IgD-negative memory B cell (primary cell): ENCODE results near the gene MRPL33. TPM values are rescaled to one million over a fixed set of nuclear protein-coding genes. Genes with fewer than 3 reads are reported as not detected.
A peak's percentile ranks its signal among the peaks of the same experiment; 100 is the strongest.

Experiments used
- H3K27ac Mint-ChIP-seq, 3 donors: one replicate each; pipeline ENCODE4 v1.8.0; 2020 to 2022; ENCODE audit warnings: mild to moderate bottlenecking in 3 of 3, mixed read lengths in 3 of 3, moderate library complexity in 1 of 3
- H3K27me3 Mint-ChIP-seq: one replicate; pipeline ENCODE4 v1.8.0; 2021; ENCODE audit warnings: mixed read lengths
- H3K36me3 Mint-ChIP-seq: one replicate; pipeline ENCODE4 v1.8.0; 2020; ENCODE audit warnings: mild to moderate bottlenecking, mixed read lengths
- H3K4me1 Mint-ChIP-seq, 3 donors: one replicate each; pipeline ENCODE4 v1.8.0; 2020 to 2022; ENCODE audit warnings: mixed read lengths in 3 of 3, mild to moderate bottlenecking in 1 of 3
- H3K4me3 Mint-ChIP-seq, 4 donors: one replicate each; pipeline ENCODE4 v1.8.0; 2020 to 2022; ENCODE audit warnings: mild to moderate bottlenecking in 4 of 4, mixed read lengths in 4 of 4, moderate library complexity in 3 of 4
- H3K9me3 Mint-ChIP-seq, 3 donors: one replicate each; pipeline ENCODE4 v1.8.0; 2020 to 2021; ENCODE audit warnings: mixed read lengths in 3 of 3, mild to moderate bottlenecking in 1 of 3
- polyA plus RNA-seq: library from polyadenylated mRNA; unstranded; fragments of 300-500 nt; fragmentation: Illumina TruSeq; gene quantifications from one replicate; pipeline ENCODE4 v1.2.3, GENCODE V29; 2021

Gene MRPL33
- polyA plus RNA-seq, 1 donor from 2014 or later, result 176 TPM

DNA sequence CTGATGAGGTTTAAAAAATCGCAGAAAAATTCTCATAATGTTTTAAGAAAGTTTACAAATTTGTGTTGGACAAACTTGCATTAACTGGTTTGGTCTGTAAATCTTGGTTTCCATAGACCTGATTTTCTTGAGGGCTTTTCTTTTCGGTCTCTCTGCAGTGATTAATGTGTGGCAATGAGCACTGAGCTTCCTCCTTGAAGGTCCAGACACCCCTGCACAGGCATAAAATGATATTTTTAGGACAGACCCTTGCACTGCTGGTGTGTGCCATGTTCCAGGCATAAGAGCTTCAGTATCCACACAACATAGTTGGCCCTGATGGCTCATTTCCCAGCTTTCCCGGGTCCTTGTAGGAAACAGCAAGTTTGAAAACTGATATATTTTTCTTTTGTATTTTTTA, 33.7 kb downstream of the MRPL33 start:
- no peaks in the 10 kb centered on the region for H3K4me1 Mint-ChIP-seq
- no peaks in the 10 kb centered on the region for H3K9me3 Mint-ChIP-seq
- H3K27ac Mint-ChIP-seq, result peak overlapping the region in 1 of 3 donors; percentile 19
- H3K27me3 Mint-ChIP-seq, result no peaks in the 10 kb centered on the region
- peaks cover 4% of the 10 kb centered on the region for H3K36me3 Mint-ChIP-seq
- no peak overlapping the region for H3K4me3 Mint-ChIP-seq

GRCh38 chr2:27806311-27807059, 35.0 kb downstream of the MRPL33 start:
- Mint-ChIP-seq H3K27me3 (no peaks in the 10 kb centered on the region), H3K4me1 (no peaks in the 10 kb centered on the region), H3K4me3 (no peak overlapping the region), H3K9me3 (no peaks in the 10 kb centered on the region), H3K36me3 (peaks cover 4% of the 10 kb centered on the region), H3K27ac (no peak overlapping the region)

GRCh38 chr2:27807476-27807875, 36.0 kb downstream of the MRPL33 start:
- Mint-ChIP-seq H3K27me3 (no peaks in the 10 kb centered on the region), H3K27ac (no peak overlapping the region), H3K4me1 (no peaks in the 10 kb centered on the region), H3K9me3 (no peaks in the 10 kb centered on the region), H3K4me3 (no peak overlapping the region), H3K36me3 (peaks cover 9% of the 10 kb centered on the region)

DNA sequence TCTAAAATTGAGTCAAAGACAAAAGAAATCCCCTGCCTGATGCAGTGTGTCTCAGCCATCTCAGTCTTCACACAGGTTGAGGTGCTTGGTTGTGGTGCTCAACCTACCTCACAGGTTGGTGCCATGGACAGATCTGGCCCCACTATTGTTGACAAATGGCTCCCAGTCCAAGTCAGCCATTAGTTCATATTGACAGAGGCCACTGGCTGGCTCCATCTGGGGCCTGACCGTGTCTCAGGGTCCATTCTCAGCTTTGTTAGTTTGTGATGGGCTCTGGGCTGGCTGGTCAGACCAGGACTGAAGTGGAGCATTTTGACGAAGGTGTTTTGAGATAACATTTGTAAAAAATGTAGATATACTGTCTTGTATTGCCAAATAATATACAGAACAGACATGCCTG, 36.9 kb downstream of the MRPL33 start:
- H3K4me3 Mint-ChIP-seq, result no peak overlapping the region
- H3K4me1 Mint-ChIP-seq, result no peaks in the 10 kb centered on the region
- H3K36me3 Mint-ChIP-seq, result peaks cover 9% of the 10 kb centered on the region
- no peaks in the 10 kb centered on the region for H3K27me3 Mint-ChIP-seq
- H3K27ac Mint-ChIP-seq, result no peak overlapping the region
- H3K9me3 Mint-ChIP-seq, result peaks cover 0 to 2% (median 0%) of the 10 kb centered on the region in 3 donors

GRCh38 chr2:27808984-27809383, 37.5 kb downstream of the MRPL33 start:
- peaks cover 0 to 2% (median 0%) of the 10 kb centered on the region in 3 donors for H3K9me3 Mint-ChIP-seq
- no peaks in the 10 kb centered on the region for H3K4me1 Mint-ChIP-seq
- H3K27ac Mint-ChIP-seq, result no peak overlapping the region
- H3K36me3 Mint-ChIP-seq, result peaks cover 9% of the 10 kb centered on the region
- H3K27me3 Mint-ChIP-seq, result no peaks in the 10 kb centered on the region
- H3K4me3 Mint-ChIP-seq, result no peak overlapping the region

DNA sequence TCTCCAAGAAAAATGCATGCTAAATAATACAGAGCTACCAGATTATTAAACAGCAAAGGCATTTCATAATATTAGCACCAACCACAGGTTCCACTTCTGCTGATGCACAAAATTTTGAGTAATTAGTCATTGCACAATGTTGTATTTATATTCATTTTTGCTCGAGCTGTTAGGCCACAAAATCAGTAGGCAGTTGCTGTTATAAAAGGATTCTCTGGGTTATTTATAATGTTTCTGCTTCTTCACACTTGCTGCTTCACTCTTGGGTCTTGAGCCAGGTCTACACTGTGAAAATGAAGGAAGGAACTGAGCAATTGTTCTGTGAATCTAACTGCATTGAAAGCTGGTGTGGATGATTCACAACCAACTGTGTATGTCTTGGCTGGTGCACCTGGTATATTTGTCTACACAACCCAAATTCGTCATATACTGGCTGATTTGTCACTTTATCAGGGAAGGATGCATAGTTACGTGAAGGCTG, 38.3 kb downstream of the MRPL33 start:
- no peaks in the 10 kb centered on the region for H3K27me3 Mint-ChIP-seq
- H3K27ac Mint-ChIP-seq, result no peak overlapping the region
- H3K36me3 Mint-ChIP-seq, result peaks cover 11% of the 10 kb centered on the region
- H3K9me3 Mint-ChIP-seq, result peaks cover 0 to 2% (median 0%) of the 10 kb centered on the region in 3 donors
- H3K4me3 Mint-ChIP-seq, result no peak overlapping the region
- H3K4me1 Mint-ChIP-seq, result no peaks in the 10 kb centered on the region

DNA sequence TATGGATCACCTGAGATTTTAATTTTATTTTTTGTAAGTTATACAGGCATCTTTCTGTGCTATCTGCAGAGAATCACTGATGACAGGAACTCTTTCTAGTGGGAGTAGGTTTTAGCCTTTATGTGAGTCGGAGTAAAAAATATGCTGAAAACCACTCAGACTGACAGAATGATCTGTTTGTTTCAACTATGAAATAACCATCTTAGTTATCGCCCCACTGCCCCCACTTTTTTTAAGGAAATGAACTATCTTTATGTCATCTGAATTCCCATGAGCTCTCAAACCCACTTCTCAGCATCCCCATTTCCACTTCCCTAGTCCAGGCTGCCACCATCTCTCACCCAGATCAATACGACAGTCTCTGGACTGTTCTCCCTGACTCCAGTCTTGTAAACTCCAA, 38.9 kb downstream of the MRPL33 start:
- Mint-ChIP-seq H3K4me1 (no peaks in the 10 kb centered on the region), H3K9me3 (peaks cover 0 to 2% (median 0%) of the 10 kb centered on the region in 3 donors)

GRCh38 chr2:27811768-27812167, 40.2 kb downstream of the MRPL33 start:
- no peak overlapping the region for H3K27ac Mint-ChIP-seq
- H3K4me1 Mint-ChIP-seq, result no peaks in the 10 kb centered on the region
- no peaks in the 10 kb centered on the region for H3K27me3 Mint-ChIP-seq
- H3K9me3 Mint-ChIP-seq, result peaks cover 0 to 2% (median 0%) of the 10 kb centered on the region in 3 donors
- H3K36me3 Mint-ChIP-seq, result peaks cover 11% of the 10 kb centered on the region
- no peak overlapping the region for H3K4me3 Mint-ChIP-seq

More for the DNA sequence above, 38.9 kb downstream of the MRPL33 start:
- no peaks in the 10 kb centered on the region for H3K27me3 Mint-ChIP-seq
- no peak overlapping the region for H3K27ac Mint-ChIP-seq
- H3K4me3 Mint-ChIP-seq, result no peak overlapping the region
- peaks cover 11% of the 10 kb centered on the region for H3K36me3 Mint-ChIP-seq

GRCh38 chr2:27814758-27815157, 43.2 kb downstream of the MRPL33 start:
- no peak overlapping the region for H3K27ac Mint-ChIP-seq
- no peaks in the 10 kb centered on the region for H3K27me3 Mint-ChIP-seq
- H3K36me3 Mint-ChIP-seq, result peaks cover 7% of the 10 kb centered on the region
- no peaks in the 10 kb centered on the region for H3K4me1 Mint-ChIP-seq
- H3K9me3 Mint-ChIP-seq, result peaks cover 0 to 2% (median 0%) of the 10 kb centered on the region in 3 donors
- no peak overlapping the region for H3K4me3 Mint-ChIP-seq

DNA sequence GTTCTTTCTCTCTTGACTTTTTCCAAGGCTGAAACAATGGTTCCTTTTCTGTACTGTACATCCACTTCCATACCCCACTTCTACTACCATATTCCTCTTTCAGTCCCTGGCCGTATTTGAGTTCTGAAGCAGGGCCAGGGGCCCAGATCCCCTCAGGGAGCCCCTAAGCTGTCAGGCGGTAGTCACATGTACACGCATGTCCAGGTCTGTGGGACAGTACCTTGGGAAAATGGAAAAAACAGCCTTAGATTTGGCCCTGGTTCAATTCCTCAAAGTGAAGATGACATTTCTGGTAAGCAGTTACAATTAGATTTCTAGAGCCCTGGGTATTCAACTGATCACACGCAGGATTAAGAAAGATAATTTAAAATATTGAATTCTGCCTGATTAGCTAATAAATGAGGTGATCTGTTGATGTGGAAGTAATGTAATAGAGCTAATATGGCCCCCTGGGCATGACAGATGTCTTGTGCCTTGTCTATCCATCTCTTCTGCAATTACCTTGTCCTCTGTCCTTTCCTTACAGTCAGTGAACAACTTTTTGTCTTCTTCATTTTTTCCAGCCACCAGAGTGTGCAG, 44.4 kb downstream of the MRPL33 start:
- Mint-ChIP-seq H3K9me3 (peaks cover 0 to 2% (median 0%) of the 10 kb centered on the region in 3 donors), H3K27me3 (no peaks in the 10 kb centered on the region), H3K4me3 (no peak overlapping the region), H3K27ac (no peak overlapping the region), H3K4me1 (no peaks in the 10 kb centered on the region), H3K36me3 (peaks cover 7% of the 10 kb centered on the region)

DNA sequence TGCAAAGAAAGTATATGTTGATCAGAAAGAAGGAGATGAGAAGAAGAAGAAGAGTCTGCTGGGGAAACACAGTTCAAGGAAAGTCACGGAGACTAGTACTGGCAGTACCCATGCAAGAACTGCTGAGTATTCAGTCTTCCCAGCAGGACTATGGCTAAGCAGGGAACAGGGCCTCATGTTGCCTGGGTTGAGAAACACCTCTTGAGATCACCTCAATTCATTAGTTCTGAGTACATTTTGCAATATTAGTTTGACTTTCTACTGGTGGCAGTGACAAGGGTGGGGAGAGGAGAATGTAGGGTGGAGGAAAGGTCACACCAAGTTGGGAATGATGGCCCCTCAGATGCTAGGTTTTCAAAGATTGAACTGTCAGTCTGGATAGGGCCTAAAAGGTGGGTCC, 50.5 kb downstream of the MRPL33 start:
- Mint-ChIP-seq H3K36me3 (peaks cover 8% of the 10 kb centered on the region), H3K27ac (no peak overlapping the region), H3K27me3 (no peaks in the 10 kb centered on the region), H3K9me3 (peaks cover 2 to 14% (median 3%) of the 10 kb centered on the region in 3 donors), H3K4me3 (no peak overlapping the region), H3K4me1 (no peaks in the 10 kb centered on the region)

DNA sequence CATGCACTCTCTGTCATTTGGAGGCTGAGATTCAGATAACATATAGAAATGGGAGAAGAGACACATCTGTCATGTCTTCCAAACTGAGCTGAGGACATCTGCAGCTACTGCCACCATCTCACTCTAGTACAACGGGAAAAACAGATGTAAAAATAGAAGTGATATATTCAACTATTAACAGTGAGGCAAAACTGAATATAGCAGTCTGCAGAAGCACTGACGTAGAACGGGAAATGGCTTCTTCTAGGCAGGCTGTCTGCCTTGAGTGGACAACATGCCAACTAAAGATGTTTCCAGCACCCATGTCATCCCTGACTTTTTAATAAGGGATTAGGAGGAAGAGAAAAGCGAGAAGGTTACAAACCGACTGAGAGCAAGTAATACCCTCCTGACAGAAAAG, 51.6 kb downstream of the MRPL33 start:
- Mint-ChIP-seq H3K4me1 (no peaks in the 10 kb centered on the region), H3K27ac (no peak overlapping the region), H3K9me3 (peaks cover 2 to 14% (median 3%) of the 10 kb centered on the region in 3 donors), H3K36me3 (peaks cover 14% of the 10 kb centered on the region), H3K4me3 (no peak overlapping the region), H3K27me3 (no peaks in the 10 kb centered on the region)

- Mint-ChIP-seq H3K27me3 (no peaks in the 10 kb centered on the region), H3K27ac (no peak overlapping the region), H3K9me3 (peaks cover 2 to 14% (median 3%) of the 10 kb centered on the region in 3 donors), H3K36me3 (peaks cover 14% of the 10 kb centered on the region), H3K4me1 (no peaks in the 10 kb centered on the region), H3K4me3 (no peak overlapping the region)
Measured at GRCh38 chr2:27823569-27823968, 52.0 kb downstream of the MRPL33 start.

DNA sequence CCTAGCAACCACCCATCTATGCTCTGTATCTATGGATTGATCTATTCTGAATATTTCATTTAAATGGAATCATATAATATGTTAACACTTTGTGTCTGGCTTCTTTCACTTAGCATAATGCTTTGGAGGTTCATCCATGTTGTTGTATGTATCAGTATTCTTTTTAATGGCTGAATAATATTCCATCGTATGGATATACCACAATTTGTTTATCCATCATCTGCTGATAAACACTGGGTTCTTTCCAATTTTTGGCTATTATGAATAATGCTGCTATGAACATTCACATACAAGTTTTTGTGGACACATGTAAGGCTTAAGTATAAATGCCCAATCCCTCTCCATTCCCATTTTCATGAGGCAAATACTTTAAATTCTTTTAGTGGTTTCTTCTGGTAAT, 52.9 kb downstream of the MRPL33 start:
- no peak overlapping the region for H3K4me3 Mint-ChIP-seq
- H3K9me3 Mint-ChIP-seq, result peaks cover 2 to 14% (median 3%) of the 10 kb centered on the region in 3 donors
- no peak overlapping the region for H3K27ac Mint-ChIP-seq
- H3K27me3 Mint-ChIP-seq, result no peaks in the 10 kb centered on the region
- H3K36me3 Mint-ChIP-seq, result peaks cover 14% of the 10 kb centered on the region
- no peaks in the 10 kb centered on the region for H3K4me1 Mint-ChIP-seq

GRCh38 chr2:27828305-27828704, 56.8 kb downstream of the MRPL33 start:
- no peaks in the 10 kb centered on the region for H3K4me1 Mint-ChIP-seq
- no peaks in the 10 kb centered on the region for H3K27me3 Mint-ChIP-seq
- peaks cover 32% of the 10 kb centered on the region for H3K36me3 Mint-ChIP-seq
- H3K4me3 Mint-ChIP-seq, result no peak overlapping the region
- H3K27ac Mint-ChIP-seq, result no peak overlapping the region
- H3K9me3 Mint-ChIP-seq, result peaks cover 2 to 14% (median 3%) of the 10 kb centered on the region in 3 donors
